Type B pancreatic cell (in vitro differentiated cells): ENCODE measurements around the gene REV3L. TPM values are rescaled to one million over a fixed set of nuclear protein-coding genes. Genes with fewer than 3 reads are reported as not detected.

Source experiments
- DNase-seq: peaks from one replicate; pipeline ENCODE4 v3.0.0; 2021; ENCODE audit warnings: mixed read lengths; ENCODE audit not compliant: unreplicated experiment; ENCODE audit errors: extremely low spot score
- H3K27ac Mint-ChIP-seq: 2 replicates; pipeline ENCODE4 v1.8.0; 2021; ENCODE audit warnings: mild to moderate bottlenecking, mixed read lengths
- H3K27me3 Mint-ChIP-seq: 2 replicates; pipeline ENCODE4 v1.8.0; 2021; ENCODE audit warnings: mixed read lengths
- H3K36me3 Mint-ChIP-seq: 2 replicates; pipeline ENCODE4 v1.8.0; 2021; ENCODE audit warnings: mixed read lengths
- H3K4me1 Mint-ChIP-seq: one replicate; pipeline ENCODE4 v1.8.0; 2021; ENCODE audit warnings: mixed read lengths; ENCODE audit not compliant: unreplicated experiment
- H3K4me3 Mint-ChIP-seq: 2 replicates; pipeline ENCODE4 v1.8.0; 2021; ENCODE audit warnings: mild to moderate bottlenecking, mixed read lengths
- H3K9me3 Mint-ChIP-seq: 2 replicates; pipeline ENCODE4 v1.8.0; 2021; ENCODE audit warnings: mixed read lengths
- CTCF ChIP-seq: fragments of 200-600 bp; sonication (generic); conservative IDR thresholded peaks from 2 replicates; pipeline ENCODE4 v1.5.0; 2021; ENCODE audit warnings: antibody characterized with exemption, mild to moderate bottlenecking
- long read RNA-seq: library from polyadenylated mRNA; unstranded; transcript quantifications from one replicate; pipeline ENCODE4 v2.0.0, GENCODE V29; 2020
- total RNA-seq: library from RNA; stranded (reverse); gene quantifications from 2 replicates; pipeline ENCODE4 v1.2.1, GENCODE V29; 2021; ENCODE audit warnings: low replicate concordance

The REV3L gene
- total RNA-seq, result 28.5 and 34.4 TPM in 2 replicates
- long read RNA-seq, partial matches to known transcripts, result 17 of 32 reads
- long read RNA-seq, other reads (novel, unspliced or antisense), result 15 of 32 reads

GRCh38 chr6:111482959-111483735, at the start of gene REV3L:
TSS of gene REV3L (minus strand) at chr6:111483218. CDS start at chr6:111482888, 330 bp downstream.
- TF ChIP-seq CTCF, result peak; percentile 6
- Mint-ChIP-seq H3K4me3 (peak within 1 kb of the TSS; percentile 98), H3K27me3 (no peaks in the 10 kb centered on the region), H3K4me1 (peaks cover 21% of the 10 kb centered on the region), H3K36me3 (peaks cover 14% of the 10 kb centered on the region), H3K27ac (peak within 1 kb of the TSS; percentile 98), H3K9me3 (peaks cover 8% of the 10 kb centered on the region)
- DNase-seq, result peak; percentile 95

GRCh38 chr6:111531185-111531584, 48.2 kb upstream of the REV3L start:
- Mint-ChIP-seq H3K4me3 (no peak overlapping the region), H3K36me3 (peaks cover 12% of the 10 kb centered on the region), H3K4me1 (peaks cover 6% of the 10 kb centered on the region), H3K9me3 (peaks cover 5% of the 10 kb centered on the region), H3K27me3 (no peaks in the 10 kb centered on the region), H3K27ac (no peak overlapping the region)
- no peak for TF ChIP-seq CTCF
- DNase-seq, result no peak

GRCh38 chr6:111530667-111531066, 47.6 kb upstream of the REV3L start:
- Mint-ChIP-seq H3K4me1 (peaks cover 6% of the 10 kb centered on the region), H3K36me3 (peaks cover 12% of the 10 kb centered on the region), H3K27me3 (no peaks in the 10 kb centered on the region), H3K4me3 (no peak overlapping the region), H3K27ac (no peak overlapping the region), H3K9me3 (peaks cover 5% of the 10 kb centered on the region)
- TF ChIP-seq CTCF, result no peak
- no peak for DNase-seq

- Mint-ChIP-seq H3K27ac (no peak overlapping the region), H3K36me3 (peaks cover 12% of the 10 kb centered on the region), H3K27me3 (no peaks in the 10 kb centered on the region)
Observed at GRCh38 chr6:111530218-111530617, 47.2 kb upstream of the REV3L start.

GRCh38 chr6:111527367-111527766, 44.3 kb upstream of the REV3L start:
- Mint-ChIP-seq H3K4me1 (peaks cover 23% of the 10 kb centered on the region), H3K27ac (no peak overlapping the region), H3K9me3 (peaks cover 10% of the 10 kb centered on the region), H3K4me3 (no peak overlapping the region), H3K36me3 (peaks cover 16% of the 10 kb centered on the region), H3K27me3 (no peaks in the 10 kb centered on the region)
- DNase-seq, result no peak
- TF ChIP-seq CTCF, result no peak

More at GRCh38 chr6:111530218-111530617, 47.2 kb upstream of the REV3L start:
- H3K4me1 Mint-ChIP-seq, result peaks cover 8% of the 10 kb centered on the region
- no peak for DNase-seq
- TF ChIP-seq CTCF, result no peak
- no peak overlapping the region for H3K4me3 Mint-ChIP-seq
- H3K9me3 Mint-ChIP-seq, result peaks cover 5% of the 10 kb centered on the region
